H1 (cell line): ENCODE measurements around the gene PSMF1. TPM values are rescaled to one million over a fixed set of nuclear protein-coding genes. Genes with fewer than 3 reads are reported as not detected.
A peak's percentile ranks its signal among the peaks of the same experiment; 100 is the strongest.
"Not testable (repeated sequence)": the region's sequence is repeated elsewhere in the genome, so short reads cannot be mapped to it uniquely, and the experiment has no call there.

Experiments
- CTCF ChIA-PET: fragments of 300-600 bp; sonication (Branson Sonifier 250); formaldehyde crosslinking; loops from one replicate; lab custom pipeline; 2021; ENCODE audit not compliant: partially characterized antibody; lab: Charles Lee
- POLR2A ChIA-PET: fragments of 300-600 bp; sonication (Branson Sonifier 250); formaldehyde crosslinking; loops from one replicate; lab custom pipeline; 2021; ENCODE audit warnings: inconsistent platforms; ENCODE audit not compliant: partially characterized antibody; lab: Charles Lee
- DNase-seq, 2 experiments: peaks; one replicate each; pipeline versions ENCODE4 v3.0.0 to v3.0.0-alpha.2; 2010 to 2022; ENCODE audit warnings: low spot score in 2 of 2, low read depth in 1 of 2, mixed read lengths in 1 of 2
- FAIRE-seq: peaks from 2 replicates; lab custom pipeline; 2011; peaks lifted over from hg19 to GRCh38; lab: Jason Lieb, UNC
- H2AFZ ChIP-seq: 2 replicates; pipeline ENCODE4 v1.8.1; 2012; ENCODE audit warnings: low read length, inconsistent platforms
- H2AK5ac ChIP-seq: 2 replicates; pipeline ENCODE4 v1.6.1; 2013; ENCODE audit warnings: low read depth, low read length
- H2BK120ac ChIP-seq: replicated peaks from 2 replicates; pipeline ENCODE3; 2013; ENCODE audit warnings: low read depth, low read length, inconsistent platforms
- H2BK12ac ChIP-seq: 2 replicates; pipeline ENCODE4 v1.6.1; 2013; ENCODE audit warnings: low read depth, low read length
- H2BK15ac ChIP-seq: 2 replicates; pipeline ENCODE4 v1.6.1; 2013; ENCODE audit warnings: low read length
- H2BK20ac ChIP-seq: 2 replicates; pipeline ENCODE4 v1.6.1; 2013; ENCODE audit warnings: low read length
- H2BK5ac ChIP-seq: 2 replicates; pipeline ENCODE4 v1.6.1; 2013; ENCODE audit warnings: low read depth, low read length
- H3K14ac ChIP-seq: 2 replicates; pipeline ENCODE4 v1.6.1; 2013; ENCODE audit warnings: inconsistent platforms; ENCODE audit not compliant: insufficient read length
- H3K18ac ChIP-seq: 2 replicates; pipeline ENCODE4 v1.6.1; 2013; ENCODE audit warnings: low read length; ENCODE audit errors: extremely low read depth
- H3K23ac ChIP-seq: 2 replicates; pipeline ENCODE4 v1.6.1; 2013; ENCODE audit warnings: inconsistent platforms; ENCODE audit not compliant: insufficient read length
- H3K23me2 ChIP-seq: 2 replicates; pipeline ENCODE4 v1.6.1; 2013; ENCODE audit warnings: low read depth, low read length
- H3K27ac ChIP-seq: 2 replicates; pipeline ENCODE4 v1.6.1; 2011; ENCODE audit warnings: low read depth, low read length, inconsistent platforms
- H3K27me3 ChIP-seq, 4 experiments: replicated peaks in 1 of 4; 1 replicate in 1 of 4; 2 replicates in 3 of 4; pipeline versions ENCODE4 v1.6.1 to v1.8.1; 2011 to 2013; ENCODE audit warnings: low read length in 3 of 4, mild to moderate bottlenecking in 3 of 4, inconsistent platforms in 2 of 4, mixed read lengths in 2 of 4, moderate library complexity in 1 of 4; ENCODE audit not compliant: control insufficient read depth in 3 of 4, insufficient read depth in 3 of 4; ENCODE audit errors: extremely low read depth in 1 of 4
- H3K36me3 ChIP-seq, 4 experiments: 2 replicates each; pipeline versions ENCODE4 v1.6.1 to v1.8.1; 2011 to 2013; ENCODE audit warnings: mild to moderate bottlenecking in 4 of 4, low read length in 3 of 4, moderate library complexity in 2 of 4, control low read depth in 1 of 4, inconsistent platforms in 1 of 4; ENCODE audit not compliant: insufficient read depth in 4 of 4, control insufficient read depth in 2 of 4
- H3K4ac ChIP-seq: replicated peaks from 2 replicates; pipeline ENCODE3; 2013; ENCODE audit warnings: low read length, low read depth, mixed read lengths, inconsistent platforms; ENCODE audit not compliant: insufficient read length
- H3K4me1 ChIP-seq, 4 experiments: replicated peaks in 1 of 4; 1 replicate in 1 of 4; 2 replicates in 3 of 4; pipeline versions ENCODE4 v1.6.1 to v1.8.1; 2011 to 2013; ENCODE audit warnings: low read length in 3 of 4, inconsistent platforms in 2 of 4, mixed read lengths in 1 of 4; ENCODE audit not compliant: insufficient read depth in 4 of 4, control insufficient read depth in 3 of 4
- H3K4me2 ChIP-seq, 2 experiments: 2 replicates each; pipeline versions ENCODE4 v1.6.1 to v1.8.1; 2011 to 2013; ENCODE audit warnings: low read depth in 2 of 2, low read length in 2 of 2, control low read depth in 1 of 2, inconsistent platforms in 1 of 2, mild to moderate bottlenecking in 1 of 2; ENCODE audit not compliant: insufficient read depth in 1 of 2
- H3K4me3 ChIP-seq, 4 experiments: fragments of 200-600, 300-600 bp in 1 of 4; sonication (generic), shearing (Covaris generic), sonication (Bioruptor Twin) in 1 of 4; 2 replicates each; pipeline versions ENCODE4 v1.5.1 to v1.8.1; 2011 to 2016; ENCODE audit warnings: low read length in 4 of 4, low read depth in 3 of 4, control low read depth in 2 of 4, inconsistent platforms in 2 of 4, mild to moderate bottlenecking in 2 of 4, mixed read lengths in 1 of 4, moderate library complexity in 1 of 4; ENCODE audit not compliant: insufficient read depth in 2 of 4; ENCODE audit errors: extremely low read depth in 1 of 4
- H3K56ac ChIP-seq: replicated peaks from 2 replicates; pipeline ENCODE3; 2013; ENCODE audit warnings: low read depth, mild to moderate bottlenecking, mixed read lengths, low read length, inconsistent platforms; ENCODE audit not compliant: insufficient read length
- H3K79me1 ChIP-seq: 2 replicates; pipeline ENCODE4 v1.6.1; 2013; ENCODE audit warnings: low read depth, low read length, control low read depth
- H3K79me2 ChIP-seq, 2 experiments: 2 replicates each; pipeline versions ENCODE4 v1.6.1 to v1.8.1; 2012 to 2013; ENCODE audit warnings: low read length in 2 of 2, mild to moderate bottlenecking in 2 of 2, inconsistent platforms in 1 of 2; ENCODE audit not compliant: insufficient read depth in 2 of 2, control insufficient read depth in 1 of 2
- H3K9ac ChIP-seq, 4 experiments: replicated peaks in 1 of 4; 1 replicate in 1 of 4; 2 replicates in 3 of 4; pipeline versions ENCODE4 v1.6.1 to v1.8.1; 2011 to 2013; ENCODE audit warnings: low read depth in 3 of 4, low read length in 3 of 4, control low read depth in 2 of 4, mild to moderate bottlenecking in 2 of 4, moderate library complexity in 2 of 4, inconsistent platforms in 1 of 4; ENCODE audit errors: extremely low read depth in 1 of 4
- H3K9me3 ChIP-seq, 2 experiments: 2 replicates each; pipeline versions ENCODE4 v1.6.1 to v1.8.1; 2012 to 2013; ENCODE audit warnings: mild to moderate bottlenecking in 2 of 2, moderate library complexity in 2 of 2, control low read depth in 1 of 2, inconsistent platforms in 1 of 2, low read depth in 1 of 2, low read length in 1 of 2, mixed read lengths in 1 of 2; ENCODE audit not compliant: insufficient read depth in 2 of 2
- H4K20me1 ChIP-seq, 2 experiments: replicated peaks in 1 of 2; 2 replicates each; pipeline versions ENCODE3 to v1.8.1; 2011 to 2013; ENCODE audit warnings: inconsistent platforms in 2 of 2, low read length in 2 of 2, mild to moderate bottlenecking in 1 of 2; ENCODE audit not compliant: insufficient read depth in 2 of 2, control insufficient read depth in 1 of 2
- H4K5ac ChIP-seq: 2 replicates; pipeline ENCODE4 v1.6.1; 2013; ENCODE audit warnings: low read length, low read depth, mixed read lengths, inconsistent platforms; ENCODE audit not compliant: insufficient read length
- H4K8ac ChIP-seq: 2 replicates; pipeline ENCODE4 v1.8.0; 2013; ENCODE audit warnings: mild to moderate bottlenecking, moderate library complexity, low read length, inconsistent platforms; ENCODE audit not compliant: insufficient read depth; ENCODE audit errors: extremely low read depth
- H4K91ac ChIP-seq: replicated peaks from 2 replicates; pipeline ENCODE3; 2013; ENCODE audit warnings: low read length, mixed read lengths, inconsistent platforms; ENCODE audit not compliant: insufficient read length
- WGBS, 2 experiments: shearing (Covaris generic) in 1 of 2; methylation state at CpG; one replicate each; pipeline versions ENCODE4 v1.1.6 to v1.1.7; 2013 to 2015; ENCODE audit warnings: low lambda C conversion rate in 2 of 2, mixed read lengths in 2 of 2, inconsistent platforms in 1 of 2, low coverage in 1 of 2, missing lambda C conversion rate in 1 of 2; ENCODE audit not compliant: insufficient replicate concordance in 2 of 2, insufficient coverage in 1 of 2, insufficient read length in 1 of 2; ENCODE audit errors: extremely low coverage in 1 of 2, missing lambda C conversion rate in 1 of 2; 5-methylcytosine and 5-hydroxymethylcytosine counted together
- polyA plus RNA-seq, 7 experiments: library from polyadenylated mRNA; depleted of rRNA in 3 of 7; stranded (reverse) in 5 of 7; unstranded in 2 of 7; fragments of >200 nt in 5 of 7; fragments of 200-250 nt in 2 of 7; gene quantifications; 1 replicate in 5 of 7; 2 replicates in 1 of 7; 4 replicates in 1 of 7; pipeline versions ENCODE4 v1.2.1 to v1.2.3, GENCODE V29; 2011 to 2013; ENCODE audit warnings: missing spikeins in 2 of 7, mixed read lengths in 2 of 7
- total RNA-seq: library from RNA; stranded (reverse); fragmentation: NEBNext Ultra II Directional; extraction: Animal tissue kit (Norgen Biotek cat#: 25700); gene quantifications from 2 replicates; pipeline ENCODE4 v1.2.1, GENCODE V29; 2021

Gene PSMF1
- total and polyA plus RNA-seq, 2 of the 8 experiments (the other 6 are each of a cell fraction or from before 2014, with no cell fraction given): 106 to 159 TPM

- not testable (repeated sequence) for H2BK120ac ChIP-seq, H4K20me1 ChIP-seq, H2AFZ ChIP-seq, H3K4me2 ChIP-seq, H2BK5ac ChIP-seq, H3K79me1 ChIP-seq, H3K56ac ChIP-seq, H4K5ac ChIP-seq, H2AK5ac ChIP-seq, H3K9ac ChIP-seq, H3K23me2 ChIP-seq, H3K27ac ChIP-seq, H4K91ac ChIP-seq, H3K9me3 ChIP-seq, H2BK20ac ChIP-seq, H3K27me3 ChIP-seq, H2BK15ac ChIP-seq, H3K79me2 ChIP-seq, H3K18ac ChIP-seq, DNase-seq, H3K4me3 ChIP-seq, H3K4me1 ChIP-seq, H3K14ac ChIP-seq, H3K23ac ChIP-seq, FAIRE-seq, H2BK12ac ChIP-seq, H3K4ac ChIP-seq
- POLR2A ChIA-PET: interaction anchor here (0.6 kb wide), 1 partner anchor 148 kb away, joined by 3 read pairs; no protein-coding TSS in a partner anchor
- H3K36me3 ChIP-seq: peaks cover 0 to 18% (median 4%) of the 10 kb centered on the region in 4 experiments; a peak in 6 of 8 replicates
- WGBS, 2 experiments: 85% methylated on average over 2 of the region's 2 CpGs; no CpG with 5 or more reads in 1 of the 2 experiments
- CTCF ChIA-PET: interaction anchor here (1.8 kb wide), 1 partner anchor 63 kb away, joined by 5 read pairs; no protein-coding TSS in a partner anchor
- peak overlapping the region; percentile 57; the same call in 1 of the 2 replicates for H4K8ac ChIP-seq
These were observed 31.4 kb downstream of the PSMF1 start for GRCh38 chr20:1149812-1150211.
